ENCODE measurements around the gene S100A8.
"Not testable (repeated sequence)": the region's sequence is repeated elsewhere in the genome, so short reads cannot be mapped to it uniquely, and the experiment has no call there.

DNA sequence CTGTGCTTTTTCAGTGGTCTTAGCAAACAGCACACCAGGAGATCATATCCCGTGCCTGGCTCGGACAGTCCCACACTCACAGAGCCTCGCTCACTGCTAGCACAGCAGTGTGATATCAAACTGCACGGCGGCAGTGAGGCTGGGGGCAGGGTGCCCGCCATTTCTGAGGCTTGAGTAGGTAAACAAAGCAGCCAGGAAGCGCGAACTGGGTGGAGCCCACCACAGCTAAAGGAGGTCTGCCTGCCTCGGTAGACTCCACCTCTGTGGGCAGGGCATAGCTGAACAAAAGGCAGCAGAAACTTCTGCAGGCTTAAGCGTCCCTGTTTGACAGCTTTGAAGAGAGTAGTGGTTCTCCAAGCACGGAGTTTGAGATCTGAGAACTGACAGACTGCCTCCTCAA, 16.4 kb upstream of the S100A8 start:
- TF ChIP-seq, protein P1, sequence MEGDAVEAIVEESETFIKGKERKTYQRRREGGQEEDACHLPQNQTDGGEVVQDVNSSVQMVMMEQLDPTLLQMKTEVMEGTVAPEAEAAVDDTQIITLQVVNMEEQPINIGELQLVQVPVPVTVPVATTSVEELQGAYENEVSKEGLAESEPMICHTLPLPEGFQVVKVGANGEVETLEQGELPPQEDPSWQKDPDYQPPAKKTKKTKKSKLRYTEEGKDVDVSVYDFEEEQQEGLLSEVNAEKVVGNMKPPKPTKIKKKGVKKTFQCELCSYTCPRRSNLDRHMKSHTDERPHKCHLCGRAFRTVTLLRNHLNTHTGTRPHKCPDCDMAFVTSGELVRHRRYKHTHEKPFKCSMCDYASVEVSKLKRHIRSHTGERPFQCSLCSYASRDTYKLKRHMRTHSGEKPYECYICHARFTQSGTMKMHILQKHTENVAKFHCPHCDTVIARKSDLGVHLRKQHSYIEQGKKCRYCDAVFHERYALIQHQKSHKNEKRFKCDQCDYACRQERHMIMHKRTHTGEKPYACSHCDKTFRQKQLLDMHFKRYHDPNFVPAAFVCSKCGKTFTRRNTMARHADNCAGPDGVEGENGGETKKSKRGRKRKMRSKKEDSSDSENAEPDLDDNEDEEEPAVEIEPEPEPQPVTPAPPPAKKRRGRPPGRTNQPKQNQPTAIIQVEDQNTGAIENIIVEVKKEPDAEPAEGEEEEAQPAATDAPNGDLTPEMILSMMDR (IDR thresholded peaks at IDR 0.05): not testable (repeated sequence)
- not testable (repeated sequence) for TF ChIP-seq POLR2A, POLR2AphosphoS5 (IDR thresholded peaks at IDR 0.05)
